Prostate gland (tissue), 2 donors: ENCODE measurements around the gene KCNK2. TPM values are rescaled to one million over a fixed set of nuclear protein-coding genes. Genes with fewer than 3 reads are reported as not detected.

Experiments used
- DNase-seq: peaks from one replicate; pipeline ENCODE4 v3.0.0-alpha.2; 2019; ENCODE audit warnings: low spot score
- H3K27ac ChIP-seq, 2 donors: fragments of 200-600 bp; sonication (generic); 2 replicates each; pipeline ENCODE4 v1.5.1; 2017 to 2019
- H3K27me3 ChIP-seq: fragments of 200-600 bp; sonication (generic); replicated peaks from 2 replicates; pipeline ENCODE4 v1.5.1; 2019; ENCODE audit not compliant: insufficient read depth
- H3K36me3 ChIP-seq, 2 donors: fragments of 200-600 bp; sonication (generic); 1 replicate in 1 of 2; 2 replicates in 1 of 2; pipeline versions ENCODE4 v1.5.1 to v1.8.1; 2017 to 2019
- H3K4me1 ChIP-seq: fragments of 200-600 bp; sonication (generic); replicated peaks from 2 replicates; pipeline ENCODE4 v1.5.1; 2019
- H3K4me3 ChIP-seq, 2 donors: fragments of 200-600 bp; sonication (generic); 2 replicates each; pipeline ENCODE4 v1.5.1; 2017 to 2019
- H3K9me3 ChIP-seq: fragments of 200-600 bp; sonication (generic); 2 replicates; pipeline ENCODE4 v1.5.1; 2017
- CTCF ChIP-seq, 4 experiments: fragments of 200-600 bp in 2 of 4; fragments of 450-650 bp in 2 of 4; sonication (generic) in 2 of 4; IDR thresholded peaks; 1 replicate in 3 of 4; 2 replicates in 1 of 4; pipeline ENCODE4 v1.5.1; 2016 to 2019; ENCODE audit warnings: antibody characterized with exemption in 4 of 4, mild to moderate bottlenecking in 2 of 4, moderate library complexity in 2 of 4
- POLR2A ChIP-seq: fragments of 450-650 bp; IDR thresholded peaks from one replicate; pipeline ENCODE4 v1.6.1; 2016; ENCODE audit warnings: antibody characterized with exemption, mild to moderate bottlenecking
- POLR2AphosphoS5 ChIP-seq: sonication (generic); formaldehyde crosslinking; IDR thresholded peaks from one replicate; pipeline ENCODE4 v1.6.1; 2017; ENCODE audit warnings: antibody characterized with exemption
- WGBS: methylation state at CpG from one replicate; pipeline ENCODE4 v1.1.5; 2018; 5-methylcytosine and 5-hydroxymethylcytosine counted together
- intact Hi-C: fragments of 100-400 bp; cut with DNase I; formaldehyde crosslinking; loops from one replicate; pipeline ENCODE4 v1.14.2; 2022
- total RNA-seq, 2 donors: library from RNA; depleted of rRNA; stranded (reverse); fragments of >200 nt; gene quantifications; one replicate each; pipeline ENCODE4 v1.1.0, GENCODE V29; 2016

Gene KCNK2
- total RNA-seq, 2 donors from 2014 or later = 0.09 to 4.3 TPM

- Histone ChIP-seq H3K4me3 (no peak overlapping the region), H3K27ac (no peak overlapping the region), H3K27me3 (no peaks in the 10 kb centered on the region), H3K36me3 (no peaks in the 10 kb centered on the region), H3K9me3 (no peaks in the 10 kb centered on the region), H3K4me1 (no peaks in the 10 kb centered on the region)
- TF ChIP-seq CTCF (IDR thresholded peaks at IDR 0.05) = no peak
- no peak for TF ChIP-seq POLR2A
- TF ChIP-seq POLR2AphosphoS5 = no peak
- no peak for DNase-seq
- intact Hi-C loops = no loop called here
- 30% methylated on average over 2 of the region's 2 CpGs for WGBS
These were observed 27.1 kb upstream of the KCNK2 start for GRCh38 chr1:215055281-215055935.

- H3K27ac ChIP-seq = no peak overlapping the region
- H3K9me3 ChIP-seq = no peaks in the 10 kb centered on the region
- no peaks in the 10 kb centered on the region for H3K36me3 ChIP-seq
- intact Hi-C loops = no loop called here
- no peak for DNase-seq
- H3K4me1 ChIP-seq = no peaks in the 10 kb centered on the region
- TF ChIP-seq POLR2A (no peak), CTCF (IDR thresholded peaks at IDR 0.05) (no peak), POLR2AphosphoS5 (no peak)
- 64% methylated on average over 1 of the region's 1 CpG for WGBS
- no peaks in the 10 kb centered on the region for H3K27me3 ChIP-seq
- no peak overlapping the region for H3K4me3 ChIP-seq
These were observed 26.0 kb upstream of the KCNK2 start for GRCh38 chr1:215056584-215056983.

DNA sequence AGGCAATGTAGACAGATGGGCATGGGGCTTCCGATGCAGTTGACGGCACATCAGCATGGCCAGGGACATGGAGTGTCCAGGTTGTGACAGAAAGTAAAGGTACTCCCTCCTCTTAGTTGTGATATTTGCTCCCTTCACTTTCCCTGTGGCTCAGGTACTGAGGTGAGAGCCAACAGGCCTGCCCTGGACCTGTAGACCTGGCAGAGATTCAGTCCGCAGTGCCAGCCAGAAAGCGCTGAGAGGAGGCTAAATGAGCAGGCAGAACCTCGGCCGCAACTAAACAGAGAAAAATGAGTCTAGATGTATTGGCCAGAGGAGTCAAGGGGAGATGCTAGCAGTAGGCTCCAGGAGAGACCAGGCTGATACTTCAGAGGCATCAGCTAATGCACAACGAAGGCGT is 22.6 kb upstream of the KCNK2 start:
- no peaks in the 10 kb centered on the region for H3K27me3 ChIP-seq
- no peak for DNase-seq
- 93% methylated on average over 8 of the region's 8 CpGs for WGBS
- H3K27ac ChIP-seq = no peak overlapping the region
- no peaks in the 10 kb centered on the region for H3K4me1 ChIP-seq
- TF ChIP-seq CTCF (IDR thresholded peaks at IDR 0.05) (no peak), POLR2A (no peak), POLR2AphosphoS5 (no peak)
- intact Hi-C loops = no loop called here
- H3K9me3 ChIP-seq = no peaks in the 10 kb centered on the region
- H3K4me3 ChIP-seq = no peak overlapping the region
- H3K36me3 ChIP-seq = no peaks in the 10 kb centered on the region

GRCh38 chr1:215064327-215064726 is 18.2 kb upstream of the KCNK2 start:
- no peak for DNase-seq
- Histone ChIP-seq H3K27ac (no peak overlapping the region), H3K36me3 (no peaks in the 10 kb centered on the region), H3K27me3 (no peaks in the 10 kb centered on the region), H3K4me1 (no peaks in the 10 kb centered on the region), H3K4me3 (no peak overlapping the region), H3K9me3 (no peaks in the 10 kb centered on the region)
- 42% methylated on average over 5 of the region's 5 CpGs for WGBS
- intact Hi-C loops = no loop called here
- TF ChIP-seq POLR2AphosphoS5 = no peak
- no peak for TF ChIP-seq POLR2A
- no peak for TF ChIP-seq CTCF (IDR thresholded peaks at IDR 0.05)

GRCh38 chr1:215071078-215071477 is 11.5 kb upstream of the KCNK2 start:
- Histone ChIP-seq H3K36me3 (no peaks in the 10 kb centered on the region), H3K9me3 (no peaks in the 10 kb centered on the region), H3K4me1 (no peaks in the 10 kb centered on the region), H3K27ac (no peak overlapping the region), H3K4me3 (no peak overlapping the region), H3K27me3 (no peaks in the 10 kb centered on the region)
- WGBS = 52% methylated on average over 1 of the region's 1 CpG
- no peak for DNase-seq
- TF ChIP-seq CTCF (IDR thresholded peaks at IDR 0.05) = no peak
- no peak for TF ChIP-seq POLR2AphosphoS5
- no peak for TF ChIP-seq POLR2A
- intact Hi-C loops = no loop called here
